ENCODE measurements around the gene ARID5B. TPM values are rescaled to one million over a fixed set of nuclear protein-coding genes. Genes with fewer than 3 reads are reported as not detected.

ARID5B gene
- total and polyA plus RNA-seq, 2 experiments from 2014 or later: 1.3 to 1.6 TPM

DNA sequence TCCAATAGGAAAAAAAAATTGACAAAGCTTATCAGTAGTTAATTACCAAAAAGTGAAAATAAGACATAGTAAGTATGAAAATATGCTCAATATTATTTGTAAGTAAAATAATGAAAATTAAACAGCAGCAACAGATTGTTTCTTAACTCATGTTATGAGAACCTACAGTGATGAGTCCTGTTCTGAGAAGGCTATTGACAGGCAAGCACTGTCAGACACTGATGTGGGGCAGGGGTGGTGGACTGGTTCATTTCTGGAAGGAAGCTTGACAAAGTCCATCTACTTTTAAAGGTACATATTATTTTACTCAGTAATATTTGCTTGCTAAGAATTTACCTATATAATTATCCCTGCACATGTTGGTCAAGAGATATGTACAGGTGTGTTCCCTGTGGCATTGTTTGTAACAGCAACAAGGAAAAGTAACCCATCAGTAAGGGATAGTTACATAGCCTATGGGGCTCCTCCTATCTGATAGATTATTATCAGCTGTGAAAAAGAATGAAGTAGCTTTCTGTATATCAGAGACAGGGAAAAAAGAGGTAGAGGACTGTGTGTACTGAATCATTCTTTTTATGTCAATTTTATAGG, 205.5 kb downstream of the ARID5B start (continued):
- TF ChIP-seq ZNF331 (CRISPR knock-in tag; IDR thresholded peaks at IDR 0.05; ENCODE audit: low read depth) (no peak), EZH2 (IDR thresholded peaks at IDR 0.05; ENCODE audit: low read depth, unreplicated experiment) (no peak), JUNB (IDR thresholded peaks at IDR 0.05; ENCODE audit: unreplicated experiment) (no peak), ZNF114 (CRISPR knock-in tag; IDR thresholded peaks at IDR 0.05) (no peak), CREB1 (CRISPR knock-in tag; IDR thresholded peaks at IDR 0.05; ENCODE audit: low read depth) (no peak)
- TF ChIP-seq, protein P1, sequence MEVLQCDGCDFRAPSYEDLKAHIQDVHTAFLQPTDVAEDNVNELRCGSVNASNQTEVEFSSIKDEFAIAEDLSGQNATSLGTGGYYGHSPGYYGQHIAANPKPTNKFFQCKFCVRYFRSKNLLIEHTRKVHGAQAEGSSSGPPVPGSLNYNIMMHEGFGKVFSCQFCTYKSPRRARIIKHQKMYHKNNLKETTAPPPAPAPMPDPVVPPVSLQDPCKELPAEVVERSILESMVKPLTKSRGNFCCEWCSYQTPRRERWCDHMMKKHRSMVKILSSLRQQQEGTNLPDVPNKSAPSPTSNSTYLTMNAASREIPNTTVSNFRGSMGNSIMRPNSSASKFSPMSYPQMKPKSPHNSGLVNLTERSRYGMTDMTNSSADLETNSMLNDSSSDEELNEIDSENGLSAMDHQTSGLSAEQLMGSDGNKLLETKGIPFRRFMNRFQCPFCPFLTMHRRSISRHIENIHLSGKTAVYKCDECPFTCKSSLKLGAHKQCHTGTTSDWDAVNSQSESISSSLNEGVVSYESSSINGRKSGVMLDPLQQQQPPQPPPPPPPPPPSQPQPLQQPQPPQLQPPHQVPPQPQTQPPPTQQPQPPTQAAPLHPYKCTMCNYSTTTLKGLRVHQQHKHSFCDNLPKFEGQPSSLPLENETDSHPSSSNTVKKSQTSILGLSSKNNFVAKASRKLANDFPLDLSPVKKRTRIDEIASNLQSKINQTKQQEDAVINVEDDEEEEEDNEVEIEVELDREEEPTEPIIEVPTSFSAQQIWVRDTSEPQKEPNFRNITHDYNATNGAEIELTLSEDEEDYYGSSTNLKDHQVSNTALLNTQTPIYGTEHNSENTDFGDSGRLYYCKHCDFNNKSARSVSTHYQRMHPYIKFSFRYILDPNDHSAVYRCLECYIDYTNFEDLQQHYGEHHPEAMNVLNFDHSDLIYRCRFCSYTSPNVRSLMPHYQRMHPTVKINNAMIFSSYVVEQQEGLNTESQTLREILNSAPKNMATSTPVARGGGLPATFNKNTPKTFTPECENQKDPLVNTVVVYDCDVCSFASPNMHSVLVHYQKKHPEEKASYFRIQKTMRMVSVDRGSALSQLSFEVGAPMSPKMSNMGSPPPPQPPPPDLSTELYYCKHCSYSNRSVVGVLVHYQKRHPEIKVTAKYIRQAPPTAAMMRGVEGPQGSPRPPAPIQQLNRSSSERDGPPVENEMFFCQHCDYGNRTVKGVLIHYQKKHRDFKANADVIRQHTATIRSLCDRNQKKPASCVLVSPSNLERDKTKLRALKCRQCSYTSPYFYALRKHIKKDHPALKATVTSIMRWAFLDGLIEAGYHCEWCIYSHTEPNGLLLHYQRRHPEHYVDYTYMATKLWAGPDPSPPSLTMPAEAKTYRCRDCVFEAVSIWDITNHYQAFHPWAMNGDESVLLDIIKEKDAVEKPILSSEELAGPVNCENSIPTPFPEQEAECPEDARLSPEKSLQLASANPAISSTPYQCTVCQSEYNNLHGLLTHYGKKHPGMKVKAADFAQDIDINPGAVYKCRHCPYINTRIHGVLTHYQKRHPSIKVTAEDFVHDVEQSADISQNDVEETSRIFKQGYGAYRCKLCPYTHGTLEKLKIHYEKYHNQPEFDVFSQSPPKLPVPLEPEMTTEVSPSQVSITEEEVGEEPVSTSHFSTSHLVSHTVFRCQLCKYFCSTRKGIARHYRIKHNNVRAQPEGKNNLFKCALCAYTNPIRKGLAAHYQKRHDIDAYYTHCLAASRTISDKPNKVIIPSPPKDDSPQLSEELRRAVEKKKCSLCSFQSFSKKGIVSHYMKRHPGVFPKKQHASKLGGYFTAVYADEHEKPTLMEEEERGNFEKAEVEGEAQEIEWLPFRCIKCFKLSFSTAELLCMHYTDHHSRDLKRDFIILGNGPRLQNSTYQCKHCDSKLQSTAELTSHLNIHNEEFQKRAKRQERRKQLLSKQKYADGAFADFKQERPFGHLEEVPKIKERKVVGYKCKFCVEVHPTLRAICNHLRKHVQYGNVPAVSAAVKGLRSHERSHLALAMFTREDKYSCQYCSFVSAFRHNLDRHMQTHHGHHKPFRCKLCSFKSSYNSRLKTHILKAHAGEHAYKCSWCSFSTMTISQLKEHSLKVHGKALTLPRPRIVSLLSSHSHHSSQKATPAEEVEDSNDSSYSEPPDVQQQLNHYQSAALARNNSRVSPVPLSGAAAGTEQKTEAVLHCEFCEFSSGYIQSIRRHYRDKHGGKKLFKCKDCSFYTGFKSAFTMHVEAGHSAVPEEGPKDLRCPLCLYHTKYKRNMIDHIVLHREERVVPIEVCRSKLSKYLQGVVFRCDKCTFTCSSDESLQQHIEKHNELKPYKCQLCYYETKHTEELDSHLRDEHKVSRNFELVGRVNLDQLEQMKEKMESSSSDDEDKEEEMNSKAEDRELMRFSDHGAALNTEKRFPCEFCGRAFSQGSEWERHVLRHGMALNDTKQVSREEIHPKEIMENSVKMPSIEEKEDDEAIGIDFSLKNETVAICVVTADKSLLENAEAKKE (CRISPR knock-in tag; IDR thresholded peaks at IDR 0.05): no peak

DNA sequence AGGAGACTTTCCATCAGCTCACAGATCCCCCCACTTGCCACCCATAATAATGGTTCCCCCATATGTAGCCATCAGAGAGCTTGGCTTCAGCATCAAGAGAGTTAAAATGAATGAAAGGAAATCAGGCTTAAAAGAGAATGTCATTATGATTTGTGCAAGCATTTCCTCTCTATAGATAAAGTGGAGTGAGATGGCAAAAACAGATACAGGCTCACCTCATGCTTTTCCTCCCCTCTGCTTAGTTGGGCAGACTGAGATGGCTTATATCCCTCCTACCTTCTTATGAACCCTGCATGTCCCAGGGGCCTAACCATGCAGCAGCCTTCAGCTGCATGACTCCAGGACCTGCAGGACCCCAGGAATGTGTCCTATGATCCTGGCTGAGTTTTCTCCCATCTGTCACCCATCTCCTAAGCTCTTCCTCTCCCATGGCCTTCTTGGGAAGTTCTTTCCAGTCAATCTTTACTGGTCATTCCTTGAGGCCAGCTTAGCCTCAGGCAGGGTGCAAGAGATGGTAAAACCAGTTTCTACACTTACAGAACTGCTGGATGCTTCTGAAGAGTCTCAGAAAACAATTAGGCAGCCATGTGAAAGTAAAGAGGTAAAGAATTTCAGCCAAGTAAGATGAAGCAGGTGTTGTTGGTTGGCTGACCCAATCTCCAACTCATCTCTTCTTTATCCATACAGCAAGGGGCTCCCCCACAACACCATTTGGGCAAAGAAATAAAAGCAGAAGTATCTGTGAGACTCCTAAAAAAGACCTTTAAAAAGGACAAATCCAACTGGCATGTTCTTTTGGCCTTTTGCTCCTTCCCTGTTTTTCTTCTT, 207.5 kb downstream of the ARID5B start:
- H3K79me2 ChIP-seq (replicated peaks; ENCODE audit: insufficient read depth): no peaks in the 10 kb centered on the region
- no peaks in the 10 kb centered on the region for H3K36me3 ChIP-seq (ENCODE audit: insufficient read depth)
- H3K4me3 ChIP-seq: no peak overlapping the region
- Mint-ChIP-seq H3K36me3 (ENCODE audit: low read depth) (no peaks in the 10 kb centered on the region), H3K4me3 (no peak overlapping the region), H3K9me3 (no peaks in the 10 kb centered on the region), H3K4me1 (no peaks in the 10 kb centered on the region), H3K27me3 (ENCODE audit: insufficient read depth, low read depth, poor library complexity) (peaks cover 1% of the 10 kb centered on the region), H3K27ac (no peak overlapping the region)
- ATAC-seq (no peak), DNase-seq (ENCODE audit: low spot score) (no peak)
- no peak overlapping the region for H2AFZ ChIP-seq
- no peaks in the 10 kb centered on the region for H4K20me1 ChIP-seq (replicated peaks; ENCODE audit: insufficient read depth)
- H3F3A ChIP-seq (replicated peaks; ENCODE audit: low read depth): no peaks in the 10 kb centered on the region
- H3K27me3 ChIP-seq (ENCODE audit: insufficient read depth): no peaks in the 10 kb centered on the region
- no peaks in the 10 kb centered on the region for H3K9me2 ChIP-seq (ENCODE audit: insufficient read depth)
- no peaks in the 10 kb centered on the region for H3K4me1 ChIP-seq (ENCODE audit: insufficient read depth)
- no peak overlapping the region for H3K27ac ChIP-seq (ENCODE audit: low read depth)
- H3K4me2 ChIP-seq: no peak overlapping the region
- no peak for TF ChIP-seq NANOG (IDR thresholded peaks at IDR 0.05; ENCODE audit: borderline replicate concordance)
- TF ChIP-seq EZH2 (IDR thresholded peaks at IDR 0.05; ENCODE audit: low read depth, unreplicated experiment): no peak
- TF ChIP-seq STAT1 (IDR thresholded peaks at IDR 0.05; ENCODE audit: unreplicated experiment): no peak
- no peak for TF ChIP-seq EZH2phosphoT487 (IDR thresholded peaks at IDR 0.05; ENCODE audit: unreplicated experiment)

All from GM23338 (cell line).